Astrocyte (in vitro differentiated cells and primary cell): ENCODE measurements around the gene LMAN1L.

Experiments used
- EZH2 ChIP-seq: IDR thresholded peaks from 2 replicates; pipeline ENCODE4 v1.6.1; 2012; ENCODE audit warnings: mild to moderate bottlenecking, low read length, inconsistent platforms; ENCODE audit not compliant: insufficient read depth
- TF ChIP-seq, protein P1 (sequence below): IDR thresholded peaks from 2 replicates; pipeline ENCODE4 v1.5.1; 2011; ENCODE audit warnings: low read depth, mild to moderate bottlenecking, inconsistent platforms, low read length, moderate library complexity; ENCODE audit not compliant: insufficient read depth

DNA sequence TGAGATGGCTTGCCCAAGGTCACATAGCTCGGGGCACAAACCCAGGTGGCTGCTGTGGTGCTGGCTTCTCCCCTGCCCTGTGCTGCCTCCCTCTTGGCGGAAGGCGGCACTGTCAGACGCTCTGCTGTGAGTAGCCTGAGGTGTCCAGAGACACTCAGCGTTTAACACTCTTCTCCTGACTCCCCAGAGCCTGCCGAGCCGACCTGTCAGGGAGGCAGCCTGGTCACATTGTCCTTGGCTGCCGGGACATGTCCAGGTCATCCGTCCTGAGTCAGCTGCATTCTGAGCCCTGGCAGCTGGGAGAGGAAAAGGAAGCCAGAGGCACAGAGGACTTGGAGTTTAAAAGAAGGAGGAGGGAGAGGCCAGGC is 4.7 kb downstream of the LMAN1L start:
- TF ChIP-seq, protein P1, sequence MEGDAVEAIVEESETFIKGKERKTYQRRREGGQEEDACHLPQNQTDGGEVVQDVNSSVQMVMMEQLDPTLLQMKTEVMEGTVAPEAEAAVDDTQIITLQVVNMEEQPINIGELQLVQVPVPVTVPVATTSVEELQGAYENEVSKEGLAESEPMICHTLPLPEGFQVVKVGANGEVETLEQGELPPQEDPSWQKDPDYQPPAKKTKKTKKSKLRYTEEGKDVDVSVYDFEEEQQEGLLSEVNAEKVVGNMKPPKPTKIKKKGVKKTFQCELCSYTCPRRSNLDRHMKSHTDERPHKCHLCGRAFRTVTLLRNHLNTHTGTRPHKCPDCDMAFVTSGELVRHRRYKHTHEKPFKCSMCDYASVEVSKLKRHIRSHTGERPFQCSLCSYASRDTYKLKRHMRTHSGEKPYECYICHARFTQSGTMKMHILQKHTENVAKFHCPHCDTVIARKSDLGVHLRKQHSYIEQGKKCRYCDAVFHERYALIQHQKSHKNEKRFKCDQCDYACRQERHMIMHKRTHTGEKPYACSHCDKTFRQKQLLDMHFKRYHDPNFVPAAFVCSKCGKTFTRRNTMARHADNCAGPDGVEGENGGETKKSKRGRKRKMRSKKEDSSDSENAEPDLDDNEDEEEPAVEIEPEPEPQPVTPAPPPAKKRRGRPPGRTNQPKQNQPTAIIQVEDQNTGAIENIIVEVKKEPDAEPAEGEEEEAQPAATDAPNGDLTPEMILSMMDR = no peak
- no peak for TF ChIP-seq EZH2
